ENCODE data around the gene MAP3K7CL.
"Not testable (repeated sequence)": the region's sequence is repeated elsewhere in the genome, so short reads cannot be mapped to it uniquely, and the experiment has no call there.

GRCh38 chr21:29167481-29167880, 37.0 kb downstream of the MAP3K7CL start:
- TF ChIP-seq CTCF, POLR2A (IDR thresholded peaks at IDR 0.05): not testable (repeated sequence)
